Measurements from ENCODE around the gene HMGN5. TPM values are rescaled to one million over a fixed set of nuclear protein-coding genes. Genes with fewer than 3 reads are reported as not detected.

Gene HMGN5
- total and polyA plus RNA-seq, 2 of the 8 experiments (the other 6 are each of a cell fraction or from before 2014, with no cell fraction given) = 6.0 to 20.4 TPM

Other genes starting within 250 kb of the HMGN5 start
- gene SH3BGRL, start 189 bp upstream of the HMGN5 start, total RNA-seq (2021; fragmentation: NEBNext Ultra II Directional; extraction: Animal tissue kit (Norgen Biotek cat#: 25700)) = 48.0 and 49.6 TPM in 2 replicates
- gene SH3BGRL, start 189 bp upstream of the HMGN5 start, polyA plus RNA-seq (2011; rRNA removed) = 17.7 and 36.3 TPM in 2 replicates

Data from H1 (cell line).